HepG2 (cell line): ENCODE results near the gene GREM2. TPM values are rescaled to one million over a fixed set of nuclear protein-coding genes. Genes with fewer than 3 reads are reported as not detected.

ENCODE experiments used
- ATAC-seq: fragments of 200-7000 bp; cut with Tn5 transposase; 3 replicates; pipeline ENCODE4 v1.9.1; 2020; ENCODE audit warnings: mild to moderate bottlenecking, moderate library complexity
- BruUV-seq: library from RNA; stranded (reverse); fragments of 400-500 nt; replicated peaks from 2 replicates; lab custom pipeline; 2021; lab: Mats Ljungman, UMichigan
- CTCF ChIA-PET: fragments of 300-600 bp; formaldehyde crosslinking; extraction: SDS; loops from one replicate; lab custom pipeline; 2021; ENCODE audit warnings: low total read pairs, inconsistent platforms, low intra/inter-chr PET ratio; lab: Yijun Ruan, JAX
- POLR2A ChIA-PET: fragments of 350-600 bp; sonication (Branson Sonifier 250); formaldehyde crosslinking; loops from one replicate; lab custom pipeline; 2020; ENCODE audit warnings: antibody characterized with exemption, inconsistent platforms; lab: Yijun Ruan, JAX
- DNase-seq: peaks from one replicate; pipeline ENCODE4 v3.0.0-alpha.2; 2015; ENCODE audit warnings: low spot score
- FAIRE-seq: peaks from 3 replicates; lab custom pipeline; 2011; peaks lifted over from hg19 to GRCh38; lab: Jason Lieb, UNC
- H2AFZ ChIP-seq: one replicate; pipeline ENCODE4 v1.6.1; 2011; ENCODE audit warnings: low read length, inconsistent platforms
- H3K27ac ChIP-seq: fragments of 300-600 bp; 3 replicates; pipeline ENCODE4 v1.8.0; 2011; ENCODE audit warnings: mixed run types, mild to moderate bottlenecking, mixed read lengths, low read length, inconsistent platforms; ENCODE audit not compliant: insufficient read depth; ENCODE audit errors: extremely low read length
- H3K27me3 ChIP-seq, 2 experiments: fragments of 200-600 bp in 1 of 2; 2 replicates in 1 of 2; 3 replicates in 1 of 2; pipeline versions ENCODE4 v1.6.0 to v1.8.0; 2011; ENCODE audit warnings: low read length in 2 of 2, mild to moderate bottlenecking in 2 of 2, moderate library complexity in 2 of 2, inconsistent platforms in 1 of 2; ENCODE audit not compliant: insufficient read depth in 2 of 2, control insufficient read depth in 1 of 2
- H3K36me3 ChIP-seq, 2 experiments: fragments of 200-600 bp in 1 of 2; replicated peaks in 1 of 2; 2 replicates in 1 of 2; 3 replicates in 1 of 2; pipeline versions ENCODE4 v1.5.1 to v1.8.0; 2011; ENCODE audit warnings: low read length in 2 of 2, inconsistent platforms in 1 of 2; ENCODE audit not compliant: insufficient read depth in 2 of 2, control insufficient read depth in 1 of 2
- H3K4me1 ChIP-seq: 2 replicates; pipeline ENCODE4 v1.5.1; 2012; ENCODE audit warnings: low read length, inconsistent platforms; ENCODE audit not compliant: insufficient read depth
- H3K4me2 ChIP-seq: 2 replicates; pipeline ENCODE4 v1.6.0; 2011; ENCODE audit warnings: low read depth, low read length, inconsistent platforms
- H3K4me3 ChIP-seq, 3 experiments: fragments of 200-600 bp in 1 of 3; sonication (generic), shearing (Covaris generic) in 1 of 3; replicated peaks in 1 of 3; 2 replicates each; pipeline ENCODE4 v1.5.1; 2011 to 2016; ENCODE audit warnings: low read length in 3 of 3, inconsistent platforms in 2 of 3, low read depth in 2 of 3, mild to moderate bottlenecking in 2 of 3, control low read depth in 1 of 3, mixed read lengths in 1 of 3; ENCODE audit not compliant: insufficient read depth in 1 of 3
- H3K79me2 ChIP-seq: one replicate; pipeline ENCODE4 v1.6.1; 2011; ENCODE audit warnings: low read length, inconsistent platforms; ENCODE audit not compliant: insufficient read depth
- H3K9ac ChIP-seq: 2 replicates; pipeline ENCODE4 v1.6.0; 2011; ENCODE audit warnings: mild to moderate bottlenecking, low read depth, low read length, inconsistent platforms; ENCODE audit not compliant: insufficient read depth
- H3K9me3 ChIP-seq: 2 replicates; pipeline ENCODE4 v1.5.1; 2012; ENCODE audit warnings: mild to moderate bottlenecking, low read length
- H4K20me1 ChIP-seq: 2 replicates; pipeline ENCODE4 v1.6.0; 2011; ENCODE audit warnings: inconsistent platforms, mild to moderate bottlenecking, low read length, moderate library complexity; ENCODE audit not compliant: insufficient read depth
- BCLAF1 ChIP-seq: fragments of 450-650 bp; IDR thresholded peaks from 2 replicates; pipeline ENCODE4 v1.6.1; 2017; ENCODE audit warnings: mild to moderate bottlenecking
- CBX2 ChIP-seq, 2 experiments: fragments of 200-600 bp in 1 of 2; sonication (generic); formaldehyde crosslinking in 1 of 2; IDR thresholded peaks; 2 replicates each; pipeline versions ENCODE4 v1.7.0 to v1.8.1; 2018 to 2022; ENCODE audit warnings: low read depth in 2 of 2, low read length in 1 of 2, mild to moderate bottlenecking in 1 of 2, missing genetic modification reagents in 1 of 2
- CENPT ChIP-seq: sonication (generic); formaldehyde crosslinking; IDR thresholded peaks from 2 replicates; pipeline ENCODE4 v1.8.0; 2022; ENCODE audit warnings: low read depth, mild to moderate bottlenecking, moderate library complexity, missing genetic modification reagents
- DNMT1 ChIP-seq: sonication (generic); formaldehyde crosslinking; IDR thresholded peaks from 2 replicates; pipeline ENCODE4 v1.5.1; 2020; ENCODE audit warnings: mild to moderate bottlenecking, missing genetic modification reagents
- KDM1A ChIP-seq: IDR thresholded peaks from 2 replicates; pipeline ENCODE4 v1.6.1; 2016; ENCODE audit warnings: missing compliant biosample characterization
- MXD4 ChIP-seq: IDR thresholded peaks from 2 replicates; pipeline ENCODE4 v1.6.1; 2016; ENCODE audit warnings: mild to moderate bottlenecking, missing biosample characterization, missing genetic modification reagents
- MZF1 ChIP-seq: sonication (generic); formaldehyde crosslinking; IDR thresholded peaks from 2 replicates; pipeline ENCODE4 v1.8.1; 2023; ENCODE audit warnings: mild to moderate bottlenecking, missing genetic modification reagents, borderline replicate concordance
- STAG1 ChIP-seq: sonication (generic); formaldehyde crosslinking; IDR thresholded peaks from 2 replicates; pipeline ENCODE4 v1.4.0; 2020; ENCODE audit warnings: missing genetic modification reagents
- ZFP36L1 ChIP-seq: sonication (generic); formaldehyde crosslinking; IDR thresholded peaks from 2 replicates; pipeline ENCODE4 v1.8.0; 2022; ENCODE audit warnings: mild to moderate bottlenecking, missing genetic modification reagents, moderate library complexity
- ZNF253 ChIP-seq: sonication (generic); formaldehyde crosslinking; IDR thresholded peaks from 2 replicates; pipeline ENCODE4 v1.8.0; 2022; ENCODE audit warnings: mild to moderate bottlenecking, missing genetic modification reagents, borderline replicate concordance
- ZSCAN12 ChIP-seq: sonication (generic); formaldehyde crosslinking; IDR thresholded peaks from 2 replicates; pipeline ENCODE4 v1.9.0; 2021; ENCODE audit warnings: mild to moderate bottlenecking, missing genetic modification reagents
- WGBS: methylation state at CpG from one replicate; pipeline ENCODE4 v1.1.6; 2017; ENCODE audit warnings: low lambda C conversion rate; 5-methylcytosine and 5-hydroxymethylcytosine counted together
- in situ Hi-C: cut with HindIII; loops from 2 replicates; pipeline ENCODE4 v1.10.0; 2017; ENCODE audit warnings: low pct_unique_long_range_greater_than_20kb; ENCODE audit not compliant: extremely low pct_ligation_motif_present
- intact Hi-C: fragments of 100-400 bp; cut with micrococcal nuclease; formaldehyde crosslinking; loops from one replicate; pipeline ENCODE4 v1.10.0; 2022; ENCODE audit not compliant: unreplicated experiment
- polyA plus RNA-seq, 8 experiments: library from polyadenylated mRNA; depleted of rRNA in 3 of 8; stranded (reverse) in 7 of 8; unstranded in 1 of 8; fragments of >200 nt; fragmentation: Illumina TruSeq in 4 of 8; extraction: Trizol in 4 of 8; gene quantifications; 2 replicates each; pipeline versions ENCODE4 v1.2.1 to v1.2.3, GENCODE V29; 2011 to 2016; ENCODE audit warnings: low read depth in 4 of 8, missing spikeins in 1 of 8, mixed read lengths in 1 of 8; ENCODE audit not compliant: insufficient read depth in 1 of 8
- total RNA-seq, 5 experiments: library from RNA; depleted of rRNA; stranded (reverse); fragments of >200 nt; fragmentation: Illumina TruSeq; extraction: Trizol; gene quantifications; 2 replicates each; pipeline ENCODE4 v1.2.3, GENCODE V29; 2016; ENCODE audit warnings: low read depth in 1 of 5
- TF ChIP-seq, protein P1 (sequence below): sonication (generic); formaldehyde crosslinking; IDR thresholded peaks from 2 replicates; pipeline ENCODE4 v1.9.0; 2021; ENCODE audit warnings: mild to moderate bottlenecking, missing genetic modification reagents
- TF ChIP-seq, protein P2 (sequence below): sonication (generic); formaldehyde crosslinking; IDR thresholded peaks from 2 replicates; pipeline ENCODE4 v1.8.1; 2022; ENCODE audit warnings: mild to moderate bottlenecking, missing genetic modification reagents

The GREM2 gene
- total and polyA plus RNA-seq, 2 of the 13 experiments (the other 11 are each of a cell fraction or from before 2014, with no cell fraction given): 0.07 TPM; not detected in 1

- no peak for ATAC-seq
- H4K20me1 ChIP-seq: no peaks in the 10 kb centered on the region
- BruUV-seq: no TSS peak
- no peak for DNase-seq
- H3K79me2 ChIP-seq: no peaks in the 10 kb centered on the region
- H3K27ac ChIP-seq: no peak overlapping the region
- H3K4me3 ChIP-seq: no peak overlapping the region
- intact Hi-C loops: no loop called here
- no peak overlapping the region for H2AFZ ChIP-seq
- ChIA-PET CTCF (no interaction called here), POLR2A (no interaction called here)
- in situ Hi-C loops: no loop called here
- FAIRE-seq: no peak
- WGBS: 30% methylated on average over 9 of the region's 16 CpGs
- no peaks in the 10 kb centered on the region for H3K9me3 ChIP-seq
- H3K36me3 ChIP-seq: no peaks in the 10 kb centered on the region
- H3K4me1 ChIP-seq: no peaks in the 10 kb centered on the region
- no peaks in the 10 kb centered on the region for H3K27me3 ChIP-seq
- H3K9ac ChIP-seq: no peak overlapping the region
- no peak overlapping the region for H3K4me2 ChIP-seq
- TF ChIP-seq ZNF253 (CRISPR knock-in tag) (no peak), CBX2 (IDR thresholded peaks at IDR 0.05; ENCODE audit: low read depth, low read length) (no peak), CBX2 (CRISPR knock-in tag; IDR thresholded peaks at IDR 0.05; ENCODE audit: low read depth) (no peak), MXD4 (CRISPR knock-in tag) (no peak), STAG1 (CRISPR knock-in tag) (no peak), KDM1A (no peak), ZSCAN12 (CRISPR knock-in tag) (no peak), CENPT (CRISPR knock-in tag) (no peak), MZF1 (CRISPR knock-in tag) (no peak), DNMT1 (CRISPR knock-in tag) (no peak), ZFP36L1 (CRISPR knock-in tag) (no peak), BCLAF1 (no peak)
- TF ChIP-seq, protein P1, sequence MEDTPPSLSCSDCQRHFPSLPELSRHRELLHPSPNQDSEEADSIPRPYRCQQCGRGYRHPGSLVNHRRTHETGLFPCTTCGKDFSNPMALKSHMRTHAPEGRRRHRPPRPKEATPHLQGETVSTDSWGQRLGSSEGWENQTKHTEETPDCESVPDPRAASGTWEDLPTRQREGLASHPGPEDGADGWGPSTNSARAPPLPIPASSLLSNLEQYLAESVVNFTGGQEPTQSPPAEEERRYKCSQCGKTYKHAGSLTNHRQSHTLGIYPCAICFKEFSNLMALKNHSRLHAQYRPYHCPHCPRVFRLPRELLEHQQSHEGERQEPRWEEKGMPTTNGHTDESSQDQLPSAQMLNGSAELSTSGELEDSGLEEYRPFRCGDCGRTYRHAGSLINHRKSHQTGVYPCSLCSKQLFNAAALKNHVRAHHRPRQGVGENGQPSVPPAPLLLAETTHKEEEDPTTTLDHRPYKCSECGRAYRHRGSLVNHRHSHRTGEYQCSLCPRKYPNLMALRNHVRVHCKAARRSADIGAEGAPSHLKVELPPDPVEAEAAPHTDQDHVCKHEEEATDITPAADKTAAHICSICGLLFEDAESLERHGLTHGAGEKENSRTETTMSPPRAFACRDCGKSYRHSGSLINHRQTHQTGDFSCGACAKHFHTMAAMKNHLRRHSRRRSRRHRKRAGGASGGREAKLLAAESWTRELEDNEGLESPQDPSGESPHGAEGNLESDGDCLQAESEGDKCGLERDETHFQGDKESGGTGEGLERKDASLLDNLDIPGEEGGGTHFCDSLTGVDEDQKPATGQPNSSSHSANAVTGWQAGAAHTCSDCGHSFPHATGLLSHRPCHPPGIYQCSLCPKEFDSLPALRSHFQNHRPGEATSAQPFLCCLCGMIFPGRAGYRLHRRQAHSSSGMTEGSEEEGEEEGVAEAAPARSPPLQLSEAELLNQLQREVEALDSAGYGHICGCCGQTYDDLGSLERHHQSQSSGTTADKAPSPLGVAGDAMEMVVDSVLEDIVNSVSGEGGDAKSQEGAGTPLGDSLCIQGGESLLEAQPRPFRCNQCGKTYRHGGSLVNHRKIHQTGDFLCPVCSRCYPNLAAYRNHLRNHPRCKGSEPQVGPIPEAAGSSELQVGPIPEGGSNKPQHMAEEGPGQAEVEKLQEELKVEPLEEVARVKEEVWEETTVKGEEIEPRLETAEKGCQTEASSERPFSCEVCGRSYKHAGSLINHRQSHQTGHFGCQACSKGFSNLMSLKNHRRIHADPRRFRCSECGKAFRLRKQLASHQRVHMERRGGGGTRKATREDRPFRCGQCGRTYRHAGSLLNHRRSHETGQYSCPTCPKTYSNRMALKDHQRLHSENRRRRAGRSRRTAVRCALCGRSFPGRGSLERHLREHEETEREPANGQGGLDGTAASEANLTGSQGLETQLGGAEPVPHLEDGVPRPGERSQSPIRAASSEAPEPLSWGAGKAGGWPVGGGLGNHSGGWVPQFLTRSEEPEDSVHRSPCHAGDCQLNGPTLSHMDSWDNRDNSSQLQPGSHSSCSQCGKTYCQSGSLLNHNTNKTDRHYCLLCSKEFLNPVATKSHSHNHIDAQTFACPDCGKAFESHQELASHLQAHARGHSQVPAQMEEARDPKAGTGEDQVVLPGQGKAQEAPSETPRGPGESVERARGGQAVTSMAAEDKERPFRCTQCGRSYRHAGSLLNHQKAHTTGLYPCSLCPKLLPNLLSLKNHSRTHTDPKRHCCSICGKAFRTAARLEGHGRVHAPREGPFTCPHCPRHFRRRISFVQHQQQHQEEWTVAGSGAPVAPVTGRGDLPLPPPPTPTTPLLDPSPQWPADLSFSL: no peak
- TF ChIP-seq, protein P2, sequence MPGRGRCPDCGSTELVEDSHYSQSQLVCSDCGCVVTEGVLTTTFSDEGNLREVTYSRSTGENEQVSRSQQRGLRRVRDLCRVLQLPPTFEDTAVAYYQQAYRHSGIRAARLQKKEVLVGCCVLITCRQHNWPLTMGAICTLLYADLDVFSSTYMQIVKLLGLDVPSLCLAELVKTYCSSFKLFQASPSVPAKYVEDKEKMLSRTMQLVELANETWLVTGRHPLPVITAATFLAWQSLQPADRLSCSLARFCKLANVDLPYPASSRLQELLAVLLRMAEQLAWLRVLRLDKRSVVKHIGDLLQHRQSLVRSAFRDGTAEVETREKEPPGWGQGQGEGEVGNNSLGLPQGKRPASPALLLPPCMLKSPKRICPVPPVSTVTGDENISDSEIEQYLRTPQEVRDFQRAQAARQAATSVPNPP (CRISPR knock-in tag): no peak
Measured at GRCh38 chr1:240635466-240636256, 23.7 kb upstream of the GREM2 start.
